SK-N-SH (cell line): ENCODE measurements around the gene AZIN2.

Experiments used
- FOXJ3 ChIP-seq: sonication (generic); formaldehyde crosslinking; IDR thresholded peaks from 2 replicates; pipeline ENCODE4 v1.5.1; 2020; ENCODE audit warnings: mild to moderate bottlenecking, missing genetic modification reagents
- TF ChIP-seq, protein P1 (sequence below): fragments of 200-600 bp; sonication (generic); IDR thresholded peaks from 2 replicates; pipeline ENCODE4 v1.6.1; 2017; ENCODE audit warnings: antibody characterized with exemption, mild to moderate bottlenecking, moderate library complexity

DNA sequence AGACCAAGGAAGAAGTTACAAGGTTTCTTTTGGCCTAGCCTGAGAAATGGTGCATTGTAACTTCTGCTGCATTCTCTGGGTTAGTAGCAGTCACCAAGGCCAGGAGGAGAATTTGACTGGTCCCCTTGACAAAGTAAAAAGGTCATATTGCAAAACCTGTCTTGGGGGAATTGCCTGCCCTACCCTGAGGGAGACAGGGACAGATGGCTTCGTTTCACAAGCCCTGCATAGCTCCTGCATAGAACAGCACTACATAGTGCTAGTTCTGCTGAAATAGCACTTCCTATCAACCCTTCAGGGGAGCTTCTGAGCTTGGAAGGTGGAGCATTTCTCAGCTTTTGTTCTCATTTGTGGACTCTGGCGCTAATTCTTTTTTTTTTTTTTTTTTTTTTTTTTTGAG is 23.9 kb upstream of the AZIN2 start:
- TF ChIP-seq, protein P1, sequence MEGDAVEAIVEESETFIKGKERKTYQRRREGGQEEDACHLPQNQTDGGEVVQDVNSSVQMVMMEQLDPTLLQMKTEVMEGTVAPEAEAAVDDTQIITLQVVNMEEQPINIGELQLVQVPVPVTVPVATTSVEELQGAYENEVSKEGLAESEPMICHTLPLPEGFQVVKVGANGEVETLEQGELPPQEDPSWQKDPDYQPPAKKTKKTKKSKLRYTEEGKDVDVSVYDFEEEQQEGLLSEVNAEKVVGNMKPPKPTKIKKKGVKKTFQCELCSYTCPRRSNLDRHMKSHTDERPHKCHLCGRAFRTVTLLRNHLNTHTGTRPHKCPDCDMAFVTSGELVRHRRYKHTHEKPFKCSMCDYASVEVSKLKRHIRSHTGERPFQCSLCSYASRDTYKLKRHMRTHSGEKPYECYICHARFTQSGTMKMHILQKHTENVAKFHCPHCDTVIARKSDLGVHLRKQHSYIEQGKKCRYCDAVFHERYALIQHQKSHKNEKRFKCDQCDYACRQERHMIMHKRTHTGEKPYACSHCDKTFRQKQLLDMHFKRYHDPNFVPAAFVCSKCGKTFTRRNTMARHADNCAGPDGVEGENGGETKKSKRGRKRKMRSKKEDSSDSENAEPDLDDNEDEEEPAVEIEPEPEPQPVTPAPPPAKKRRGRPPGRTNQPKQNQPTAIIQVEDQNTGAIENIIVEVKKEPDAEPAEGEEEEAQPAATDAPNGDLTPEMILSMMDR, result no peak
- no peak for TF ChIP-seq FOXJ3
